ENCODE results near the gene CDRT15L2.
"Not testable (repeated sequence)": the region's sequence is repeated elsewhere in the genome, so short reads cannot be mapped to it uniquely, and the experiment has no call there.

CDRT15L2 gene

GRCh38 chr17:20579424-20579823 is at the start of gene CDRT15L2:
Gene CDRT15L2 (plus strand): TSS chr17:20579724. CDS start chr17:20579744, 20 bp downstream.
- DNase-seq (ENCODE audit: low read depth in 2 of 2), result not testable (repeated sequence)

GRCh38 chr17:20530104-20530503 is 49.4 kb upstream of the CDRT15L2 start:
- DNase-seq (ENCODE audit: low read depth in 2 of 2), result not testable (repeated sequence)

- not testable (repeated sequence) for DNase-seq (ENCODE audit: low read depth in 2 of 2)
These were observed 46.9 kb upstream of the CDRT15L2 start for GRCh38 chr17:20532544-20533090.

GRCh38 chr17:20533206-20533605 is 46.3 kb upstream of the CDRT15L2 start:
- DNase-seq (ENCODE audit: low read depth in 2 of 2), result not testable (repeated sequence)

- DNase-seq (ENCODE audit: low read depth in 2 of 2), result not testable (repeated sequence)
These were observed 44.6 kb upstream of the CDRT15L2 start for GRCh38 chr17:20534711-20535550.

GRCh38 chr17:20540414-20540813 is 39.1 kb upstream of the CDRT15L2 start:
- not testable (repeated sequence) for DNase-seq (ENCODE audit: low read depth in 2 of 2)

- DNase-seq (ENCODE audit: low read depth in 2 of 2), result not testable (repeated sequence)
These were observed 38.7 kb upstream of the CDRT15L2 start for GRCh38 chr17:20540865-20541264.

GRCh38 chr17:20541853-20542546 is 37.5 kb upstream of the CDRT15L2 start:
- not testable (repeated sequence) for DNase-seq (ENCODE audit: low read depth in 2 of 2)

- not testable (repeated sequence) for DNase-seq (ENCODE audit: low read depth in 2 of 2)
These were observed 31.6 kb upstream of the CDRT15L2 start for GRCh38 chr17:20547923-20548322.

GRCh38 chr17:20552920-20553319 is 26.6 kb upstream of the CDRT15L2 start:
- not testable (repeated sequence) for DNase-seq (ENCODE audit: low read depth in 2 of 2)

- DNase-seq (ENCODE audit: low read depth in 2 of 2), result not testable (repeated sequence)
These were observed 24.8 kb upstream of the CDRT15L2 start for GRCh38 chr17:20554728-20555127.

GRCh38 chr17:20555135-20556010 is 24.2 kb upstream of the CDRT15L2 start:
- not testable (repeated sequence) for DNase-seq (ENCODE audit: low read depth in 2 of 2)

GRCh38 chr17:20558096-20558495 is 21.4 kb upstream of the CDRT15L2 start:
- not testable (repeated sequence) for DNase-seq (ENCODE audit: low read depth in 2 of 2)

- not testable (repeated sequence) for DNase-seq (ENCODE audit: low read depth in 2 of 2)
These were observed 20.5 kb upstream of the CDRT15L2 start for GRCh38 chr17:20559018-20559417.

- DNase-seq (ENCODE audit: low read depth in 2 of 2), result no peak
These were observed 16.9 kb upstream of the CDRT15L2 start for GRCh38 chr17:20562587-20562986.

- not testable (repeated sequence) for DNase-seq (ENCODE audit: low read depth in 2 of 2)
These were observed 14.3 kb upstream of the CDRT15L2 start for GRCh38 chr17:20565245-20565644.

- DNase-seq (ENCODE audit: low read depth in 2 of 2), result no peak
These were observed 13.8 kb upstream of the CDRT15L2 start for GRCh38 chr17:20565711-20566110.

- DNase-seq (ENCODE audit: low read depth in 2 of 2), result not testable (repeated sequence)
These were observed 12.8 kb upstream of the CDRT15L2 start for GRCh38 chr17:20566736-20567135.

- DNase-seq (ENCODE audit: low read depth in 2 of 2), result not testable (repeated sequence)
These were observed 12.1 kb upstream of the CDRT15L2 start for GRCh38 chr17:20567421-20567820.

GRCh38 chr17:20568604-20569003 is 10.9 kb upstream of the CDRT15L2 start:
- DNase-seq (ENCODE audit: low read depth in 2 of 2), result not testable (repeated sequence)

GRCh38 chr17:20571653-20572052 is 7.9 kb upstream of the CDRT15L2 start:
- DNase-seq (ENCODE audit: low read depth in 2 of 2), result not testable (repeated sequence)
